Upper lobe of right lung (tissue), 1 donor: ENCODE data around the gene RFESD. TPM values are rescaled to one million over a fixed set of nuclear protein-coding genes. Genes with fewer than 3 reads are reported as not detected.
"Not testable (repeated sequence)": the region's sequence is repeated elsewhere in the genome, so short reads cannot be mapped to it uniquely, and the experiment has no call there.

Experiments
- ATAC-seq: fragments of 200-7000 bp; cut with Tn5 transposase; one replicate; pipeline ENCODE4 v1.9.1; 2020; ENCODE audit warnings: mild to moderate bottlenecking, moderate library complexity
- DNase-seq: peaks from one replicate; pipeline ENCODE4 v3.0.0-alpha.2; 2020
- H3K27ac ChIP-seq: fragments of 200-600 bp; one replicate; pipeline ENCODE4 v1.8.0; 2022
- H3K27me3 ChIP-seq: fragments of 200-600 bp; one replicate; pipeline ENCODE4 v1.8.0; 2022; ENCODE audit warnings: mild to moderate bottlenecking
- H3K36me3 ChIP-seq: fragments of 200-600 bp; one replicate; pipeline ENCODE4 v1.8.0; 2022
- H3K4me1 ChIP-seq: fragments of 200-600 bp; one replicate; pipeline ENCODE4 v1.8.0; 2022
- H3K4me3 ChIP-seq: fragments of 200-600 bp; one replicate; pipeline ENCODE4 v1.8.0; 2022; ENCODE audit warnings: mild to moderate bottlenecking
- H3K9me3 ChIP-seq: fragments of 200-600 bp; one replicate; pipeline ENCODE4 v1.8.0; 2022
- CTCF ChIP-seq: fragments of 200-600 bp; IDR thresholded peaks from one replicate; pipeline ENCODE4 v1.8.0; 2022; ENCODE audit warnings: antibody characterized with exemption
- intact Hi-C: fragments of 100-400 bp; cut with DNase I; formaldehyde crosslinking; loops from one replicate; pipeline ENCODE4 v1.11.0; 2022
- total RNA-seq: library from RNA; stranded (reverse); fragmentation: NEBNext Ultra II Directional; extraction: Animal tissue kit (Norgen Biotek cat#: 25700); gene quantifications from one replicate; pipeline ENCODE4 v1.2.1, GENCODE V29; 2021
- donor health status: DM: no; HTN: yes; CAD: no; lungs with severe emphysema.

Gene RFESD
- total RNA-seq, 1 donor from 2014 or later = 3.7 TPM

GRCh38 chr5:95704150-95704549, 57.6 kb downstream of the RFESD start:
- H3K27me3 ChIP-seq = no peaks in the 10 kb centered on the region
- no peak overlapping the region for H3K4me3 ChIP-seq
- intact Hi-C loops = no loop called here
- H3K27ac ChIP-seq = no peak overlapping the region
- no peak for TF ChIP-seq CTCF
- no peaks in the 10 kb centered on the region for H3K36me3 ChIP-seq
- no peak for ATAC-seq
- no peaks in the 10 kb centered on the region for H3K9me3 ChIP-seq
- DNase-seq = no peak
- no peaks in the 10 kb centered on the region for H3K4me1 ChIP-seq

GRCh38 chr5:95706196-95706595, 59.6 kb downstream of the RFESD start:
- H3K9me3 ChIP-seq, H3K4me3 ChIP-seq, H3K27me3 ChIP-seq, intact Hi-C loops, H3K27ac ChIP-seq, H3K36me3 ChIP-seq, ATAC-seq, DNase-seq, H3K4me1 ChIP-seq: not testable (repeated sequence)

- Histone ChIP-seq H3K4me3 (no peak overlapping the region), H3K9me3 (no peaks in the 10 kb centered on the region), H3K27me3 (no peaks in the 10 kb centered on the region), H3K27ac (no peak overlapping the region), H3K36me3 (no peaks in the 10 kb centered on the region), H3K4me1 (no peaks in the 10 kb centered on the region)
- intact Hi-C loops = no loop called here
- ATAC-seq = no peak
- TF ChIP-seq CTCF = no peak
- no peak for DNase-seq
Measured at GRCh38 chr5:95707055-95707454, 60.5 kb downstream of the RFESD start.

Other genes starting within 250 kb of the RFESD start
- gene SKIC3, start 91.8 kb upstream of the RFESD start, total RNA-seq = 68.7 TPM
- gene ARSK, start 91.7 kb upstream of the RFESD start, total RNA-seq = 5.7 TPM
- gene GPR150, start 26.7 kb upstream of the RFESD start, total RNA-seq = 0.49 TPM
- not detected for gene SPATA9, start 36.2 kb downstream of the RFESD start, total RNA-seq
- gene RHOBTB3, start 84.6 kb downstream of the RFESD start, total RNA-seq = 54.2 TPM
- gene GLRX, start 175.9 kb downstream of the RFESD start, total RNA-seq = 88.4 TPM